KMS-11 (cell line): ENCODE results near the gene XRN2.

ENCODE experiments used
- H2AFZ ChIP-seq: fragments of 200-600 bp; sonication (generic); 2 replicates; pipeline ENCODE4 v1.6.1; 2016; ENCODE audit warnings: antibody characterized with exemption, mixed run types, low read depth
- H3K27ac ChIP-seq: fragments of 200-600 bp; sonication (generic); 2 replicates; pipeline ENCODE4 v1.6.1; 2016; ENCODE audit warnings: mild to moderate bottlenecking, mixed run types
- H3K27me3 ChIP-seq: fragments of 200-600 bp; sonication (generic); 2 replicates; pipeline ENCODE4 v1.6.1; 2017; ENCODE audit warnings: mild to moderate bottlenecking, low read depth, mixed run types, moderate library complexity; ENCODE audit not compliant: insufficient read depth
- H3K36me3 ChIP-seq: fragments of 200-600 bp; sonication (generic); 2 replicates; pipeline ENCODE4 v1.6.1; 2017; ENCODE audit warnings: mild to moderate bottlenecking, mixed run types; ENCODE audit not compliant: insufficient read depth
- H3K4me1 ChIP-seq: fragments of 200-600 bp; sonication (generic); 2 replicates; pipeline ENCODE4 v1.6.1; 2016; ENCODE audit warnings: mild to moderate bottlenecking, low read depth, mixed run types; ENCODE audit not compliant: poor library complexity, severe bottlenecking
- H3K4me2 ChIP-seq: fragments of 200-600 bp; sonication (generic); 2 replicates; pipeline ENCODE4 v1.7.0; 2016; ENCODE audit warnings: mild to moderate bottlenecking, mixed run types
- H3K4me3 ChIP-seq: fragments of 200-600 bp; sonication (generic); IDR thresholded peaks from 2 replicates; pipeline ENCODE4 v1.6.1; 2017; ENCODE audit warnings: low read depth, low read length, mixed read lengths; ENCODE audit not compliant: insufficient read depth
- H3K79me2 ChIP-seq: fragments of 200-600 bp; sonication (generic); 2 replicates; pipeline ENCODE4 v1.6.1; 2016; ENCODE audit warnings: low read depth, mixed run types; ENCODE audit not compliant: insufficient read depth
- H3K9ac ChIP-seq: fragments of 200-600 bp; sonication (generic); 2 replicates; pipeline ENCODE4 v1.6.1; 2016; ENCODE audit warnings: mild to moderate bottlenecking, mixed run types
- H4K20me1 ChIP-seq: fragments of 200-600 bp; sonication (generic); 2 replicates; pipeline ENCODE4 v1.6.1; 2016; ENCODE audit warnings: mild to moderate bottlenecking, mixed run types; ENCODE audit not compliant: insufficient read depth
- TF ChIP-seq, protein P1 (sequence below): fragments of 200-600 bp; sonication (generic); conservative IDR thresholded peaks from 2 replicates; pipeline ENCODE4 v1.6.1; 2017; ENCODE audit warnings: low read depth, mild to moderate bottlenecking, antibody characterized with exemption, low read length, moderate library complexity, mixed read lengths

The XRN2 gene

DNA sequence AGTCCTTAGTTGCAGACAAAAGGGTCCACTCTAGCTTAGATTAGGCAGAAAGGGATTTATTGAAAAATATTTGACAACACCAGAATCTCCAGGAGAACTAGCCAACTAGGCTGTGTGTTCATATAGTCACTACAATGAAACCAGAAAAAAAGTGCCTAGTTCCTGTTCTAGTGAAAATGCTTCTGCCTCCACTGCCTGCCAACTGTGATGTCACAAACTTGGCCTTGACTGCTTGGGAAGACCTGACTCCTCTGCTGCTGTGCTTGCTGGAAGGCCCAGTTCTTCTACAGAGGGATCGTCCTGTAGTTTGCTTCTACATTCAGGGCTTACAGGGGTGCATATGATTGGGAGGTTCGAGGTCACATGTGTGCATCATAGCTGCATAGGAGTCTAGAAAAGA is 40.3 kb upstream of the XRN2 start:
- H3K4me3 ChIP-seq = no peak overlapping the region
- no peak overlapping the region for H3K9ac ChIP-seq
- H4K20me1 ChIP-seq = no peaks in the 10 kb centered on the region
- no peak overlapping the region for H3K4me2 ChIP-seq
- H3K36me3 ChIP-seq = no peaks in the 10 kb centered on the region
- H3K79me2 ChIP-seq = no peaks in the 10 kb centered on the region
- H3K4me1 ChIP-seq = no peaks in the 10 kb centered on the region
- TF ChIP-seq, protein P1, sequence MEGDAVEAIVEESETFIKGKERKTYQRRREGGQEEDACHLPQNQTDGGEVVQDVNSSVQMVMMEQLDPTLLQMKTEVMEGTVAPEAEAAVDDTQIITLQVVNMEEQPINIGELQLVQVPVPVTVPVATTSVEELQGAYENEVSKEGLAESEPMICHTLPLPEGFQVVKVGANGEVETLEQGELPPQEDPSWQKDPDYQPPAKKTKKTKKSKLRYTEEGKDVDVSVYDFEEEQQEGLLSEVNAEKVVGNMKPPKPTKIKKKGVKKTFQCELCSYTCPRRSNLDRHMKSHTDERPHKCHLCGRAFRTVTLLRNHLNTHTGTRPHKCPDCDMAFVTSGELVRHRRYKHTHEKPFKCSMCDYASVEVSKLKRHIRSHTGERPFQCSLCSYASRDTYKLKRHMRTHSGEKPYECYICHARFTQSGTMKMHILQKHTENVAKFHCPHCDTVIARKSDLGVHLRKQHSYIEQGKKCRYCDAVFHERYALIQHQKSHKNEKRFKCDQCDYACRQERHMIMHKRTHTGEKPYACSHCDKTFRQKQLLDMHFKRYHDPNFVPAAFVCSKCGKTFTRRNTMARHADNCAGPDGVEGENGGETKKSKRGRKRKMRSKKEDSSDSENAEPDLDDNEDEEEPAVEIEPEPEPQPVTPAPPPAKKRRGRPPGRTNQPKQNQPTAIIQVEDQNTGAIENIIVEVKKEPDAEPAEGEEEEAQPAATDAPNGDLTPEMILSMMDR = no peak
- no peak overlapping the region for H2AFZ ChIP-seq
- H3K27me3 ChIP-seq = no peaks in the 10 kb centered on the region
- no peak overlapping the region for H3K27ac ChIP-seq

DNA sequence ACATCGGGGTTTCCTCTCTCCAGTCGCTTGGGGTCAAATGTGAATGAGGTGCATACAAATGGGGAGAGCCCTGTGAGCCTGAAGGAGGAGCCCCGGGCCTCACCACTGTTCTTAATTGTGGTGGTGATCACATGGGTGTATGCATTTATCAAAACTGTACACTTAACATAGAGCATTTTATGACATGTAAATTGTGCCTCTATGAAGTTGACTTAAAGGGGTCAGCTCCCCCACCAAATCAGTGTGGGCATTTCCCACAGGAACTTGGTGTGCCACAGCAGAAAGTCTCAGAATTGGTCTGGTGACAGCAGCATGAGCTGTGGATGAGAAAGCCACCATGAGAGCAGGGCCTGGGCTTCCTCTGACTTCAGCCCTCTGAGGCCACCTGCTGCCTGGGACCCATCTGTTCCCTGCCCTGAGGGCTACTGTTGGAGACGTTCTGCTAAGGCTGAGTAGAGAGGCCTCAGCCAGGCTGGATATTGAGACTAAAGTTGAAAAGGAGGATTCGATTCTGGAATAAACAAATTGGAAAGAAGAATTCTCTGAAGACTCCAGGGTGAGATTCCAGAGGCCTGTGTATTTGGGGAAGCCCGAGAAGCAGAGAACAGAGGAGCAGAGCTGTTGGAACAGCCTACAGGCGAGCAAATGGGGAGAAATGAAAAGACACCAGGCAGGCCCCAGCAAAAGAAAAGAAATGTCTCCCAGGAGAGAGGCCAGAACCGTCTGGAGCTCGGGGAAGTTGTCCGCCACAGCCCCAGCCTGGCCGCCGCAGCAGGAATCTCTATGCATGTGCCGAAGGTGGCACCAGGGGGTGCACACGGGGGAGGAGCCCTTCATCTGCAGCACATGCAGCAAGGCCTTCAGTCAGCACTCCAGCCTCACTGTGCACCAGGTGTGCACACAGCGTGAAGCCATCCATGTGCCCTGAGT is 37.6 kb upstream of the XRN2 start:
- Histone ChIP-seq H2AFZ (no peak overlapping the region), H4K20me1 (no peaks in the 10 kb centered on the region), H3K27ac (no peak overlapping the region), H3K27me3 (no peaks in the 10 kb centered on the region), H3K9ac (no peak overlapping the region), H3K79me2 (no peaks in the 10 kb centered on the region), H3K36me3 (no peaks in the 10 kb centered on the region), H3K4me1 (no peaks in the 10 kb centered on the region), H3K4me2 (no peak overlapping the region), H3K4me3 (no peak overlapping the region)
- TF ChIP-seq, protein P1 = no peak

DNA sequence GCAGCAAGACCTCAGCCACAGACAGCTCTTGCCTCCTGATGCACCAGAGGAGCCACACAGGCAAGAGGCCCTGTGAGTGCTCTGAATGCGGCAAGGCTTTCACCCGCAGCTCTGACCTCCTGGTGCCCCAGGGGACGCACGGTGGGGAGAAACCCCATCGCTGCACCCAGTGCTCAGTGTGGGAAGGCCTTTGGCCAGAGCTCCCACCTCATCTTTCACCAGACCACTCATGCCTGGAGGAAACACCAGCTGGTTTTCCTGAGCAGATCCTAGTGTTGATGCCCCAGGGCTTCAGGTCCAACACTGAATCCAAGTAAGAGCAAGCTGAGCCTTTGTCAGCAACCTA is 37.0 kb upstream of the XRN2 start:
- H4K20me1 ChIP-seq = no peaks in the 10 kb centered on the region
- TF ChIP-seq, protein P1 = no peak
- H3K4me3 ChIP-seq = no peak overlapping the region
- no peaks in the 10 kb centered on the region for H3K36me3 ChIP-seq
- no peak overlapping the region for H3K9ac ChIP-seq
- H2AFZ ChIP-seq = no peak overlapping the region
- H3K27me3 ChIP-seq = no peaks in the 10 kb centered on the region
- H3K4me1 ChIP-seq = no peaks in the 10 kb centered on the region
- H3K79me2 ChIP-seq = no peaks in the 10 kb centered on the region
- no peak overlapping the region for H3K4me2 ChIP-seq
- no peak overlapping the region for H3K27ac ChIP-seq

DNA sequence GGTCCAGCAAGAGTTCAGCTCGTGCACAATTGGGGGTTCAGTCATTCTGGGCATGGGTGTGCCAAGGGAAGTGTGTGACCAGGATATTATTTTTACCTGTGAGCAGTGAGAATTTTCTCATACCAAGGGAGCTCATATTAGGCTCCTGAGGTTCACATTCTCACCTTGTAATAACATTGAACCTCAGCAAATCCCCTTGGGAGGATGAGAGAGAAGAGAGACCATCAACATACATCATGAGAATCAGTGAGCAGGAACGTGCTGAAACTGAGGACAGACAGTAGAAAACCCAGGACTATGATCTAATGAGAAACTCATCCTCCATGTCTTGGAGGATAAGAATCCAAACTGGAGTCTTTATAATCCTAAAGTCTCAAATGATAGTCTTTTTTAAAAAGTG is 33.4 kb upstream of the XRN2 start:
- H3K4me2 ChIP-seq = no peak overlapping the region
- no peak overlapping the region for H3K4me3 ChIP-seq
- H3K4me1 ChIP-seq = no peaks in the 10 kb centered on the region
- no peaks in the 10 kb centered on the region for H3K36me3 ChIP-seq
- TF ChIP-seq, protein P1 = no peak
- H3K79me2 ChIP-seq = no peaks in the 10 kb centered on the region
- H3K9ac ChIP-seq = no peak overlapping the region
- no peaks in the 10 kb centered on the region for H3K27me3 ChIP-seq
- H3K27ac ChIP-seq = no peak overlapping the region
- no peak overlapping the region for H2AFZ ChIP-seq
- H4K20me1 ChIP-seq = no peaks in the 10 kb centered on the region
